GM23338 (cell line): Measurements from ENCODE around the gene SH3TC1. TPM values are rescaled to one million over a fixed set of nuclear protein-coding genes. Genes with fewer than 3 reads are reported as not detected.

Experiments used
- ATAC-seq: fragments of 200-7000 bp; cut with Tn5 transposase; 3 replicates; pipeline ENCODE4 v1.9.1; 2020
- DNase-seq: peaks from one replicate; pipeline ENCODE4 v3.0.0-alpha.2; 2015; ENCODE audit warnings: low spot score
- H2AFZ ChIP-seq: fragments of 200-600 bp; sonication (generic); 2 replicates; pipeline ENCODE4 v1.8.0; 2016; ENCODE audit warnings: antibody characterized with exemption, mild to moderate bottlenecking, moderate library complexity
- H3F3A ChIP-seq: fragments of 200-600 bp; sonication (generic); replicated peaks from 2 replicates; pipeline ENCODE4 v1.8.0; 2017; ENCODE audit warnings: antibody characterized with exemption, mixed run types, low read depth
- H3K27ac ChIP-seq: fragments of 200-600 bp; sonication (generic); 2 replicates; pipeline ENCODE4 v1.6.1; 2016; ENCODE audit warnings: low read depth
- H3K27me3 ChIP-seq: fragments of 200-600 bp; sonication (generic); 2 replicates; pipeline ENCODE4 v1.8.0; 2016; ENCODE audit warnings: mild to moderate bottlenecking, mixed run types, moderate library complexity; ENCODE audit not compliant: insufficient read depth
- H3K36me3 ChIP-seq: fragments of 200-600 bp; sonication (generic); 2 replicates; pipeline ENCODE4 v1.8.0; 2016; ENCODE audit warnings: mild to moderate bottlenecking; ENCODE audit not compliant: insufficient read depth
- H3K4me1 ChIP-seq: fragments of 200-600 bp; sonication (generic); 2 replicates; pipeline ENCODE4 v1.8.0; 2016; ENCODE audit warnings: mild to moderate bottlenecking, moderate library complexity; ENCODE audit not compliant: insufficient read depth
- H3K4me2 ChIP-seq: fragments of 200-600 bp; sonication (generic); 2 replicates; pipeline ENCODE4 v1.7.1; 2017; ENCODE audit warnings: mixed run types
- H3K4me3 ChIP-seq: fragments of 200-600 bp; sonication (generic); 2 replicates; pipeline ENCODE4 v1.6.1; 2016; ENCODE audit warnings: mixed run types
- H3K79me2 ChIP-seq: fragments of 200-600 bp; sonication (generic); replicated peaks from 2 replicates; pipeline ENCODE4 v1.8.0; 2017; ENCODE audit warnings: mild to moderate bottlenecking; ENCODE audit not compliant: insufficient read depth
- H3K9me2 ChIP-seq: fragments of 200-600 bp; sonication (generic); 2 replicates; pipeline ENCODE4 v1.8.0; 2017; ENCODE audit not compliant: insufficient read depth
- H4K20me1 ChIP-seq: fragments of 200-600 bp; sonication (generic); replicated peaks from 2 replicates; pipeline ENCODE4 v1.8.0; 2017; ENCODE audit warnings: mild to moderate bottlenecking; ENCODE audit not compliant: insufficient read depth
- H3K27ac Mint-ChIP-seq: 2 replicates; pipeline ENCODE4 v1.8.0; 2020; ENCODE audit warnings: inconsistent platforms, mild to moderate bottlenecking, moderate library complexity, mixed read lengths
- H3K27me3 Mint-ChIP-seq: 3 replicates; pipeline ENCODE4 v1.8.0; 2022; ENCODE audit warnings: low read depth, mild to moderate bottlenecking, moderate library complexity, mixed read lengths, inconsistent platforms; ENCODE audit not compliant: insufficient read depth, poor library complexity
- H3K36me3 Mint-ChIP-seq: 3 replicates; pipeline ENCODE4 v1.8.0; 2021; ENCODE audit warnings: low read depth, mild to moderate bottlenecking, inconsistent platforms, moderate library complexity, mixed read lengths
- H3K4me1 Mint-ChIP-seq: 3 replicates; pipeline ENCODE4 v1.8.0; 2020; ENCODE audit warnings: mild to moderate bottlenecking, inconsistent platforms, mixed read lengths
- H3K4me3 Mint-ChIP-seq: 3 replicates; pipeline ENCODE4 v1.8.0; 2021; ENCODE audit warnings: moderate library complexity, mild to moderate bottlenecking, inconsistent platforms, mixed read lengths
- H3K9me3 Mint-ChIP-seq: 3 replicates; pipeline ENCODE4 v1.8.0; 2020; ENCODE audit warnings: moderate library complexity, mild to moderate bottlenecking, inconsistent platforms, mixed read lengths
- CREB1 ChIP-seq: fragments of 250-450 bp; sonication (Bioruptor Pico); IDR thresholded peaks from 2 replicates; pipeline ENCODE4 v1.5.0; 2020; ENCODE audit warnings: low read depth, mild to moderate bottlenecking, moderate library complexity
- EZH2 ChIP-seq: fragments of 200-600 bp; sonication (generic); IDR thresholded peaks from one replicate; pipeline ENCODE4 v1.8.0; 2017; ENCODE audit warnings: antibody characterized with exemption, mild to moderate bottlenecking, low read depth; ENCODE audit not compliant: unreplicated experiment
- EZH2phosphoT487 ChIP-seq: fragments of 200-600 bp; sonication (generic); IDR thresholded peaks from one replicate; pipeline ENCODE4 v1.8.1; 2018; ENCODE audit warnings: antibody characterized with exemption; ENCODE audit not compliant: unreplicated experiment
- POLR2AphosphoS5 ChIP-seq: IDR thresholded peaks from 2 replicates; pipeline ENCODE4 v1.6.1; 2016; ENCODE audit warnings: antibody characterized with exemption, low read depth
- ZNF331 ChIP-seq: fragments of 250-450 bp; sonication (Bioruptor Pico); IDR thresholded peaks from 2 replicates; pipeline ENCODE4 v1.5.0; 2020; ENCODE audit warnings: low read depth, mild to moderate bottlenecking, moderate library complexity
- polyA plus RNA-seq: library from polyadenylated mRNA; unstranded; fragments of >200 nt; fragmentation: Nextera tagmentation; extraction: Ambion mirVana; gene quantifications from 2 replicates; pipeline ENCODE4 v1.2.1, GENCODE V29; 2016
- total RNA-seq: library from RNA; depleted of rRNA; stranded (reverse); fragments of >200 nt; shearing (Covaris generic); gene quantifications from 2 replicates; pipeline ENCODE4 v1.2.3, GENCODE V29; 2014
- TF ChIP-seq, protein P1 (sequence below): IDR thresholded peaks from 2 replicates; pipeline ENCODE4 v1.6.1; 2016; ENCODE audit warnings: antibody characterized with exemption
- TF ChIP-seq, protein P2 (sequence below), 2 experiments: fragments of 200-600 bp in 1 of 2; sonication (generic) in 1 of 2; conservative IDR thresholded peaks; 2 replicates each; pipeline versions ENCODE4 v1.5.1 to v1.6.1; 2016 to 2017; ENCODE audit warnings: antibody characterized with exemption in 2 of 2, low read depth in 2 of 2, mild to moderate bottlenecking in 2 of 2, moderate library complexity in 1 of 2

Gene SH3TC1
- total and polyA plus RNA-seq, 2 experiments from 2014 or later: 0.07 TPM; not detected in 1

DNA sequence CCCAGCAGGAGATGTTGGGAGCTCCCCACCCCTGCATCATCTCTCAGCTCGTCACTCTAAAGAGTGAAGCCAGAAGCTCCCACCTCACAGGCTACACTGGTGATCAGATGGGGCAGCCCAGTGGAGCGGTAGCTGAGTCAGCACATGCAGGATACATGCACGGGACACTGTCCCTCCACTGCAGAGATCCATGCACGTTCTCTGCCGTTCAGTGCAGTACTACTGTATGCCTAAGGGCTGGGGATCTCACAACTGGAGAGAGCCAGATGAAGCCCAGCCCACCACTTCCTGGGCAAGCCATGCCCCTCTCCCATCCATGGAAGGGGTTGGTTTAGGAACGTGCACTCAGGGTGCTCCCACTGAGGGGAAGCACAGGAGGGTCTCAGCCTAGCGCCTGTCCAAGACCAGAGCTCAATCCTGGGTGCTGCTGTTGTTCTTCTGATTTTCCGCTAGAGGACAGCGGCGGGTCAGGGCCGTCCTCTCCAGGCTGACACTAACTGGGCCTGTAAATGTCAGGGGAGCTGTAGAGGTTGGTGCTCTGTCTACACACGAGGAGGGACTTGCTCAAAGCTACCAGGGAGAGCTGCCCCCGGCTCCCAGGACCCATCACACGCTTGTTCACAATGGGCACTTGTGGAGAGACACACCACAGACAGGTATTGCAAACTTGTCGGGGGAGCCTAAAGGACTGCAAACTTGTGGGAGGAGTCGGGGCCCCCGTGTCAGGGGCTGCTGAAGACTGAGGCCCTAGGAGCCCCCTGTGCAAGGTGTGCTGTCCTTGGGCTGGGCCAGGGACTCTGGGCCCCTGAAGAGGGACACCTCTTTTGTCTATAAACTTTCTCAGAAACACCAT is 22.3 kb upstream of the SH3TC1 start:
- 0 out of 3 replicates have a peak, but pooled peaks cover 2% of the 10 kb centered on the region for H3K4me1 Mint-ChIP-seq
- TF ChIP-seq, protein P1, sequence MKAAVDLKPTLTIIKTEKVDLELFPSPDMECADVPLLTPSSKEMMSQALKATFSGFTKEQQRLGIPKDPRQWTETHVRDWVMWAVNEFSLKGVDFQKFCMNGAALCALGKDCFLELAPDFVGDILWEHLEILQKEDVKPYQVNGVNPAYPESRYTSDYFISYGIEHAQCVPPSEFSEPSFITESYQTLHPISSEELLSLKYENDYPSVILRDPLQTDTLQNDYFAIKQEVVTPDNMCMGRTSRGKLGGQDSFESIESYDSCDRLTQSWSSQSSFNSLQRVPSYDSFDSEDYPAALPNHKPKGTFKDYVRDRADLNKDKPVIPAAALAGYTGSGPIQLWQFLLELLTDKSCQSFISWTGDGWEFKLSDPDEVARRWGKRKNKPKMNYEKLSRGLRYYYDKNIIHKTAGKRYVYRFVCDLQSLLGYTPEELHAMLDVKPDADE: no peak
- TF ChIP-seq, protein P2, sequence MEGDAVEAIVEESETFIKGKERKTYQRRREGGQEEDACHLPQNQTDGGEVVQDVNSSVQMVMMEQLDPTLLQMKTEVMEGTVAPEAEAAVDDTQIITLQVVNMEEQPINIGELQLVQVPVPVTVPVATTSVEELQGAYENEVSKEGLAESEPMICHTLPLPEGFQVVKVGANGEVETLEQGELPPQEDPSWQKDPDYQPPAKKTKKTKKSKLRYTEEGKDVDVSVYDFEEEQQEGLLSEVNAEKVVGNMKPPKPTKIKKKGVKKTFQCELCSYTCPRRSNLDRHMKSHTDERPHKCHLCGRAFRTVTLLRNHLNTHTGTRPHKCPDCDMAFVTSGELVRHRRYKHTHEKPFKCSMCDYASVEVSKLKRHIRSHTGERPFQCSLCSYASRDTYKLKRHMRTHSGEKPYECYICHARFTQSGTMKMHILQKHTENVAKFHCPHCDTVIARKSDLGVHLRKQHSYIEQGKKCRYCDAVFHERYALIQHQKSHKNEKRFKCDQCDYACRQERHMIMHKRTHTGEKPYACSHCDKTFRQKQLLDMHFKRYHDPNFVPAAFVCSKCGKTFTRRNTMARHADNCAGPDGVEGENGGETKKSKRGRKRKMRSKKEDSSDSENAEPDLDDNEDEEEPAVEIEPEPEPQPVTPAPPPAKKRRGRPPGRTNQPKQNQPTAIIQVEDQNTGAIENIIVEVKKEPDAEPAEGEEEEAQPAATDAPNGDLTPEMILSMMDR (conservative IDR thresholded peaks at IDR 0.05; ENCODE audit: low read depth in 2 of 2): peak; percentile 62 to 91
- H3K4me2 ChIP-seq: no peak overlapping the region
- H3F3A ChIP-seq: peaks cover 7% of the 10 kb centered on the region; the same call in 1 of the 2 replicates
- no peaks in the 10 kb centered on the region for H4K20me1 ChIP-seq
- H2AFZ ChIP-seq: no peak overlapping the region
- H3K27ac ChIP-seq: no peak overlapping the region
- no peak overlapping the region for H3K4me3 Mint-ChIP-seq
- peak; percentile 76 for DNase-seq
- H3K27me3 Mint-ChIP-seq: peaks cover 2% of the 10 kb centered on the region
- H3K36me3 ChIP-seq: no peaks in the 10 kb centered on the region
- ATAC-seq: peak; percentile 96
- H3K4me3 ChIP-seq: no peak overlapping the region
- no peaks in the 10 kb centered on the region for H3K9me2 ChIP-seq
- no peak overlapping the region for H3K27ac Mint-ChIP-seq
- H3K27me3 ChIP-seq: no peaks in the 10 kb centered on the region
- H3K9me3 Mint-ChIP-seq: no peaks in the 10 kb centered on the region
- no peaks in the 10 kb centered on the region for H3K79me2 ChIP-seq
- H3K4me1 ChIP-seq: no peaks in the 10 kb centered on the region
- H3K36me3 Mint-ChIP-seq: no peaks in the 10 kb centered on the region

DNA sequence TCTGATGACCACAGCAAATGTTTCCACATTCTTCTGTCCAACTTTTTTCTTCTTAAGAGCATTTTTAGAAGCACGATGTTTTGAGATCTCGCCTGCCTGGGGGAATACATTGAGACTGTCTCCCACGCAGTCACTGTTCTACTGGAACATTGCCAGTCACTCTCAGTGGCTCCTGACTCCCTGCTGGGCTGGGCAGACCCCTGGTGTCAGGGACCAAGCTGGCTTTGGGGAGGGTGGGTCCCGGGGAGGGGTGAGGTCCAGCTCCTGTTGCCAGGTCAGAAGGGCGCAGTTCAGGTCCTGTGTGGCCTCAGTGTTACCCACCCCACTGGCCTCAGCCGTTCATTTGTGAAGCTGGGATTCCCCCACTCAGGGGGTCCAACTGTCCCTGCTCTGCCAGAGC is 21.5 kb upstream of the SH3TC1 start:
- H3K27ac Mint-ChIP-seq: no peak overlapping the region
- no peaks in the 10 kb centered on the region for H3K36me3 Mint-ChIP-seq
- no peak overlapping the region for H3K4me3 ChIP-seq
- ATAC-seq: no peak
- no peak overlapping the region for H2AFZ ChIP-seq
- H3K27ac ChIP-seq: no peak overlapping the region
- H3K36me3 ChIP-seq: no peaks in the 10 kb centered on the region
- H4K20me1 ChIP-seq: no peaks in the 10 kb centered on the region
- peaks cover 7% of the 10 kb centered on the region; the same call in 1 of the 2 replicates for H3F3A ChIP-seq
- H3K27me3 Mint-ChIP-seq: peaks cover 2% of the 10 kb centered on the region
- no peaks in the 10 kb centered on the region for H3K79me2 ChIP-seq
- H3K4me2 ChIP-seq: no peak overlapping the region
- H3K4me1 ChIP-seq: no peaks in the 10 kb centered on the region
- no peak for DNase-seq
- H3K27me3 ChIP-seq: no peaks in the 10 kb centered on the region
- 0 out of 3 replicates have a peak, but pooled peaks cover 2% of the 10 kb centered on the region for H3K4me1 Mint-ChIP-seq
- TF ChIP-seq EZH2 (no peak), ZNF331 (CRISPR knock-in tag) (no peak)
- no peaks in the 10 kb centered on the region for H3K9me2 ChIP-seq
- no peaks in the 10 kb centered on the region for H3K9me3 Mint-ChIP-seq
- no peak overlapping the region for H3K4me3 Mint-ChIP-seq

DNA sequence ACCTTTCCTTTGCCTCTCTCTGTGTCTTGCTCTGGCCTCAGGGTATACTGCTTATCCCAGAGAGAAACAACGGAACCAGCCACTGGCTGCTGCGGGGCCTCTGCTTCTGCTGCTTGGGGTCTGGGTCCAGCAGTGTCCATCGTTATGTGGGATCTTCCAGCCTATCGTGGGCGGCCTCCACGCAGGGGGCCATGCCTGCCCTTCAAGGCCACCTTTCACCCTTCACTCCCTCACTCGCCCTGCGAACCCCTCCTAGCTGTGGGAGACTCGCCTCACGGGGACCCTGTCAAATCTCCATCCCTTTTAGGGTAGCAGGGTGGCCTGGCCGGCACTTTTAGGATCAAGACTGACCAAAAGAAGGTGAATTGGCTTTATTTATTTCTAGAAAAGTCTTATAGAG is 21.1 kb upstream of the SH3TC1 start:
- no peak for ATAC-seq
- Mint-ChIP-seq H3K4me1 (0 out of 3 replicates have a peak, but pooled peaks cover 2% of the 10 kb centered on the region), H3K27me3 (peaks cover 2% of the 10 kb centered on the region), H3K9me3 (no peaks in the 10 kb centered on the region), H3K4me3 (no peak overlapping the region), H3K27ac (no peak overlapping the region), H3K36me3 (no peaks in the 10 kb centered on the region)
- no peaks in the 10 kb centered on the region for H3K79me2 ChIP-seq
- no peaks in the 10 kb centered on the region for H3K27me3 ChIP-seq
- no peaks in the 10 kb centered on the region for H4K20me1 ChIP-seq
- H3K4me3 ChIP-seq: no peak overlapping the region
- H2AFZ ChIP-seq: no peak overlapping the region
- no peak overlapping the region for H3K4me2 ChIP-seq
- peaks cover 7% of the 10 kb centered on the region; the same call in 1 of the 2 replicates for H3F3A ChIP-seq
- H3K36me3 ChIP-seq: no peaks in the 10 kb centered on the region
- DNase-seq: no peak
- H3K9me2 ChIP-seq: no peaks in the 10 kb centered on the region
- no peak overlapping the region for H3K27ac ChIP-seq
- H3K4me1 ChIP-seq: no peaks in the 10 kb centered on the region
- TF ChIP-seq, protein P2 (conservative IDR thresholded peaks at IDR 0.05; ENCODE audit: low read depth in 2 of 2): no peak
- TF ChIP-seq POLR2AphosphoS5: no peak
- TF ChIP-seq CREB1 (CRISPR knock-in tag): no peak
- no peak for TF ChIP-seq EZH2
- TF ChIP-seq ZNF331 (CRISPR knock-in tag): no peak
- no peak for TF ChIP-seq EZH2phosphoT487
